Colonic mucosa (tissue), 4 donors: ENCODE data around the gene LYRM7. TPM values are rescaled to one million over a fixed set of nuclear protein-coding genes. Genes with fewer than 3 reads are reported as not detected.

ENCODE experiments used
- DNase-seq: peaks from one replicate; pipeline ENCODE4 v3.0.0-alpha.2; 2020
- H3K27ac ChIP-seq: fragments of 200-600 bp; one replicate; pipeline ENCODE4 v1.8.0; 2021
- H3K27me3 ChIP-seq: fragments of 200-600 bp; one replicate; pipeline ENCODE4 v1.8.0; 2021
- H3K36me3 ChIP-seq: fragments of 200-600 bp; one replicate; pipeline ENCODE4 v1.8.0; 2021
- H3K4me1 ChIP-seq: fragments of 200-600 bp; one replicate; pipeline ENCODE4 v1.8.0; 2021; ENCODE audit warnings: mild to moderate bottlenecking
- H3K4me3 ChIP-seq: fragments of 200-600 bp; one replicate; pipeline ENCODE4 v1.8.0; 2021
- H3K9ac ChIP-seq, 2 donors: one replicate each; pipeline ENCODE4 v1.7.0; 2013; ENCODE audit warnings: control low read depth in 2 of 2, low read depth in 2 of 2, low read length in 2 of 2
- H3K9me3 ChIP-seq: fragments of 200-600 bp; one replicate; pipeline ENCODE4 v1.8.0; 2021
- intact Hi-C: fragments of 100-400 bp; cut with DNase I; formaldehyde crosslinking; loops from one replicate; pipeline ENCODE4 v1.14.1; 2022
- total RNA-seq, 2 donors: library from RNA; stranded (reverse); fragmentation: NEBNext Ultra II Directional in 1 of 2; extraction: Animal tissue kit (Norgen Biotek cat#: 25700) in 1 of 2; gene quantifications; one replicate each; pipeline ENCODE4 v1.2.1, GENCODE V29; 2021
- TF ChIP-seq, protein P1 (sequence below): fragments of 200-600 bp; IDR thresholded peaks from one replicate; pipeline ENCODE4 v1.8.0; 2022; ENCODE audit warnings: antibody characterized with exemption, mild to moderate bottlenecking
- donor health status: healthy.
- donor health status: DM: no; HTN: no; CAD: no.
- donor health status: DM: no; HTN: no; CAD: no.

LYRM7 gene
- total RNA-seq, 2 donors from 2014 or later, result 12.1 TPM

- Histone ChIP-seq H3K9ac (peak overlapping the region; percentile 58 to 65), H3K9me3 (no peaks in the 10 kb centered on the region), H3K4me1 (no peaks in the 10 kb centered on the region), H3K27me3 (no peaks in the 10 kb centered on the region), H3K36me3 (no peaks in the 10 kb centered on the region), H3K27ac (peak overlapping the region; percentile 84), H3K4me3 (peak overlapping the region; percentile 54)
- intact Hi-C loops, result loop anchor here (5.0 to 10.0 kb wide), 2 partner anchors 92 to 215 kb away; partner anchors contain the start of gene CDC42SE2
- DNase-seq, result no peak
- TF ChIP-seq, protein P1, sequence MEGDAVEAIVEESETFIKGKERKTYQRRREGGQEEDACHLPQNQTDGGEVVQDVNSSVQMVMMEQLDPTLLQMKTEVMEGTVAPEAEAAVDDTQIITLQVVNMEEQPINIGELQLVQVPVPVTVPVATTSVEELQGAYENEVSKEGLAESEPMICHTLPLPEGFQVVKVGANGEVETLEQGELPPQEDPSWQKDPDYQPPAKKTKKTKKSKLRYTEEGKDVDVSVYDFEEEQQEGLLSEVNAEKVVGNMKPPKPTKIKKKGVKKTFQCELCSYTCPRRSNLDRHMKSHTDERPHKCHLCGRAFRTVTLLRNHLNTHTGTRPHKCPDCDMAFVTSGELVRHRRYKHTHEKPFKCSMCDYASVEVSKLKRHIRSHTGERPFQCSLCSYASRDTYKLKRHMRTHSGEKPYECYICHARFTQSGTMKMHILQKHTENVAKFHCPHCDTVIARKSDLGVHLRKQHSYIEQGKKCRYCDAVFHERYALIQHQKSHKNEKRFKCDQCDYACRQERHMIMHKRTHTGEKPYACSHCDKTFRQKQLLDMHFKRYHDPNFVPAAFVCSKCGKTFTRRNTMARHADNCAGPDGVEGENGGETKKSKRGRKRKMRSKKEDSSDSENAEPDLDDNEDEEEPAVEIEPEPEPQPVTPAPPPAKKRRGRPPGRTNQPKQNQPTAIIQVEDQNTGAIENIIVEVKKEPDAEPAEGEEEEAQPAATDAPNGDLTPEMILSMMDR, result no peak
Measured at GRCh38 chr5:131169810-131170539, 769 bp upstream of the LYRM7 start.

DNA sequence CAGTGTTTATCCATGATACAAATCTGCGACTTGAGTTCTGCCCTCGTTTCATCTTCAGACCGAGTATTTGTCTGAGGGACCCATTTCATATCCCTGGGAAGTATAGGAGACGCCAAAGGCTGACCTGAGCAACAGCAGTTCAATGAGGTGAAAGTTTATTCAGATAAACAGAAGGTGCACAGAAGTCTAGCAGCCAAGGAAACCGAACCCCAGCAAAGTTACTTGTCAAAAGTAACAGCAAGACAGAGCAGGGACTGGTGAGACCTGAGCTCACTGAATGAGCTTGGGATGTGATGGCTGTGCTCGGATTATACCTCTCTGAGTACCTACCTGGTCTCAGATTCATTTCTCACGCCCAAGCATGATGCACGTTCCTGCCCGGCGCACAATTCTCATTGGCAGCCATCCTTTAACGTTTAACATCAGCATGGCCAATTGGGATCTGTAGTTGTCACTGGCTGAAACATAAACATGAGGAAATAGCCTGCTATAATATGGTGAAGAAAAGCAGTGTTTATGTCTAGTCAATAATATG is 599 bp downstream of the LYRM7 start:
- H3K27me3 ChIP-seq, result no peaks in the 10 kb centered on the region
- intact Hi-C loops, result loop anchor here (5.0 kb wide), 1 partner anchor 91 kb away; the partner anchor contains the start of gene CDC42SE2
- TF ChIP-seq, protein P1, result no peak
- H3K4me1 ChIP-seq, result no peaks in the 10 kb centered on the region
- H3K27ac ChIP-seq, result peak overlapping the region; percentile 84
- H3K36me3 ChIP-seq, result no peaks in the 10 kb centered on the region
- H3K9ac ChIP-seq, result peak overlapping the region; percentile 37 to 87
- peak overlapping the region; percentile 54 for H3K4me3 ChIP-seq
- no peaks in the 10 kb centered on the region for H3K9me3 ChIP-seq
- DNase-seq, result peak; percentile 69

- Histone ChIP-seq H3K4me1 (no peaks in the 10 kb centered on the region), H3K9me3 (no peaks in the 10 kb centered on the region), H3K27ac (no peak overlapping the region), H3K27me3 (no peaks in the 10 kb centered on the region), H3K36me3 (no peaks in the 10 kb centered on the region), H3K4me3 (no peak overlapping the region), H3K9ac (no peak overlapping the region)
- intact Hi-C loops, result no loop called here
- DNase-seq, result no peak
- TF ChIP-seq, protein P1, result no peak
Measured at GRCh38 chr5:131180407-131180806, 9.7 kb downstream of the LYRM7 start.

DNA sequence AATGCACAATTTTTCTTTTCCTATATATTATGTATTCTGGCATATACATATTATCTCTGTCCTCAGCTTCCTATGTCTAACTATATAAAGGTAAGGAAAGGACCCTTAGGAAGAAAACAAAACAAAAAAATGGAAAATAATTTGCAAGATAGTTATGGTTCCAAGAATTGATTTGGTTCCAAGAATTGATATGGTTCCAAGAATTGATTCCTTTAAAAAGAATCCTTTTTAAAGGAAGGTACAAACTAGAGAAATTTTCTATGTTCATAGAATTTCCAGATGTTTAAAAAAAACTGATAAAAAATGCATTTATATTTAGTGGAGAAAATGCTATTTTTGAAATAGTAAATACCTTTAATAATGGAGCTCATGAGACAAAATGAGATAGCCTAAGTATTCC is 12.1 kb downstream of the LYRM7 start:
- TF ChIP-seq, protein P1, result no peak
- intact Hi-C loops, result no loop called here
- no peaks in the 10 kb centered on the region for H3K27me3 ChIP-seq
- H3K27ac ChIP-seq, result no peak overlapping the region
- no peak overlapping the region for H3K4me3 ChIP-seq
- no peaks in the 10 kb centered on the region for H3K9me3 ChIP-seq
- no peak overlapping the region for H3K9ac ChIP-seq
- DNase-seq, result no peak
- H3K4me1 ChIP-seq, result no peaks in the 10 kb centered on the region
- H3K36me3 ChIP-seq, result no peaks in the 10 kb centered on the region

GRCh38 chr5:131185523-131186104 is 14.9 kb downstream of the LYRM7 start:
- H3K9ac ChIP-seq, result no peak overlapping the region
- no peaks in the 10 kb centered on the region for H3K36me3 ChIP-seq
- no peak overlapping the region for H3K27ac ChIP-seq
- no peaks in the 10 kb centered on the region for H3K9me3 ChIP-seq
- intact Hi-C loops, result no loop called here
- DNase-seq, result no peak
- no peaks in the 10 kb centered on the region for H3K4me1 ChIP-seq
- TF ChIP-seq, protein P1, result no peak
- H3K27me3 ChIP-seq, result no peaks in the 10 kb centered on the region
- H3K4me3 ChIP-seq, result no peak overlapping the region
